ENCODE results near the gene RING1. TPM values are rescaled to one million over a fixed set of nuclear protein-coding genes. Genes with fewer than 3 reads are reported as not detected.

The RING1 gene
- total RNA-seq, 2 donors from 2014 or later, result 13.2 to 17.3 TPM

- DNase-seq (ENCODE audit: low spot score), result no peak
- ATAC-seq (ENCODE audit: insufficient number of reproducible peaks, low FRiP score, low read depth), result no peak
- H3K4me3 ChIP-seq, result no peak overlapping the region
- no peaks in the 10 kb centered on the region for H3K27me3 ChIP-seq (replicated peaks; ENCODE audit: insufficient read depth)
- no peaks in the 10 kb centered on the region for H3K36me3 ChIP-seq
- no peak overlapping the region for H3K27ac ChIP-seq
- H3K4me1 ChIP-seq (ENCODE audit: control insufficient read depth in 1 of 2, low read depth in 2 of 2), result no peaks in the 10 kb centered on the region
- H3K9me3 ChIP-seq, result no peaks in the 10 kb centered on the region
- TF ChIP-seq CTCF (IDR thresholded peaks at IDR 0.05), result no peak
Observed at GRCh38 chr6:33178755-33179475, 29.4 kb upstream of the RING1 start.

GRCh38 chr6:33181141-33181540 is 27.2 kb upstream of the RING1 start:
- H3K4me1 ChIP-seq (ENCODE audit: control insufficient read depth in 1 of 2, low read depth in 2 of 2), result no peaks in the 10 kb centered on the region
- H3K4me3 ChIP-seq, result no peak overlapping the region
- no peaks in the 10 kb centered on the region for H3K9me3 ChIP-seq
- no peak overlapping the region for H3K27ac ChIP-seq
- no peak for TF ChIP-seq CTCF (IDR thresholded peaks at IDR 0.05)
- no peak for DNase-seq (ENCODE audit: low spot score)
- H3K36me3 ChIP-seq, result no peaks in the 10 kb centered on the region
- no peak for ATAC-seq (ENCODE audit: insufficient number of reproducible peaks, low FRiP score, low read depth)
- no peaks in the 10 kb centered on the region for H3K27me3 ChIP-seq (replicated peaks; ENCODE audit: insufficient read depth)

GRCh38 chr6:33183071-33183683 is 25.1 kb upstream of the RING1 start:
- H3K9me3 ChIP-seq, result no peaks in the 10 kb centered on the region
- no peaks in the 10 kb centered on the region for H3K27me3 ChIP-seq (replicated peaks; ENCODE audit: insufficient read depth)
- TF ChIP-seq CTCF (IDR thresholded peaks at IDR 0.05), result no peak
- no peak overlapping the region for H3K27ac ChIP-seq
- ATAC-seq (ENCODE audit: insufficient number of reproducible peaks, low FRiP score, low read depth) (no peak), DNase-seq (ENCODE audit: low spot score) (no peak)
- H3K4me3 ChIP-seq, result no peak overlapping the region
- H3K4me1 ChIP-seq (ENCODE audit: control insufficient read depth in 1 of 2, low read depth in 2 of 2), result no peaks in the 10 kb centered on the region
- H3K36me3 ChIP-seq, result no peaks in the 10 kb centered on the region

- no peak for DNase-seq (ENCODE audit: low spot score)
- no peaks in the 10 kb centered on the region for H3K9me3 ChIP-seq
- H3K27me3 ChIP-seq (replicated peaks; ENCODE audit: insufficient read depth), result no peaks in the 10 kb centered on the region
- no peaks in the 10 kb centered on the region for H3K36me3 ChIP-seq
- no peak for ATAC-seq (ENCODE audit: insufficient number of reproducible peaks, low FRiP score, low read depth)
- no peak overlapping the region for H3K27ac ChIP-seq
- no peak overlapping the region for H3K4me3 ChIP-seq
- no peaks in the 10 kb centered on the region for H3K4me1 ChIP-seq (ENCODE audit: control insufficient read depth in 1 of 2, low read depth in 2 of 2)
- no peak for TF ChIP-seq CTCF (IDR thresholded peaks at IDR 0.05)
Observed at GRCh38 chr6:33185190-33185589, 23.1 kb upstream of the RING1 start.

- Histone ChIP-seq H3K9me3 (no peaks in the 10 kb centered on the region), H3K4me1 (ENCODE audit: control insufficient read depth in 1 of 2, low read depth in 2 of 2) (no peaks in the 10 kb centered on the region), H3K4me3 (no peak overlapping the region), H3K27me3 (replicated peaks; ENCODE audit: insufficient read depth) (no peaks in the 10 kb centered on the region), H3K27ac (no peak overlapping the region), H3K36me3 (no peaks in the 10 kb centered on the region)
- ATAC-seq (ENCODE audit: insufficient number of reproducible peaks, low FRiP score, low read depth) (no peak), DNase-seq (ENCODE audit: low spot score) (no peak)
- TF ChIP-seq CTCF (IDR thresholded peaks at IDR 0.05), result no peak
Observed at GRCh38 chr6:33185654-33186187, 22.6 kb upstream of the RING1 start.
